Caki2 (cell line): ENCODE results near the gene TNMD. TPM values are rescaled to one million over a fixed set of nuclear protein-coding genes. Genes with fewer than 3 reads are reported as not detected.
"Not testable (repeated sequence)": the region's sequence is repeated elsewhere in the genome, so short reads cannot be mapped to it uniquely, and the experiment has no call there.

Experiments
- DNase-seq: peaks from one replicate; pipeline ENCODE4 v3.0.0-alpha.2; 2015; ENCODE audit warnings: low read depth
- in situ Hi-C: cut with HindIII; loops from 2 replicates; pipeline ENCODE4 v1.10.0; 2016; ENCODE audit warnings: low sequenced_read_pairs, low pct_unique_long_range_greater_than_20kb, mixed read lengths
- total RNA-seq: library from RNA; depleted of rRNA; stranded (reverse); fragments of >200 nt; shearing (Covaris generic); gene quantifications from 2 replicates; pipeline ENCODE4 v1.2.3, GENCODE V29; 2014; ENCODE audit warnings: low replicate concordance; rRNA removed

The TNMD gene
- total RNA-seq, result not detected in 2 replicates

DNA sequence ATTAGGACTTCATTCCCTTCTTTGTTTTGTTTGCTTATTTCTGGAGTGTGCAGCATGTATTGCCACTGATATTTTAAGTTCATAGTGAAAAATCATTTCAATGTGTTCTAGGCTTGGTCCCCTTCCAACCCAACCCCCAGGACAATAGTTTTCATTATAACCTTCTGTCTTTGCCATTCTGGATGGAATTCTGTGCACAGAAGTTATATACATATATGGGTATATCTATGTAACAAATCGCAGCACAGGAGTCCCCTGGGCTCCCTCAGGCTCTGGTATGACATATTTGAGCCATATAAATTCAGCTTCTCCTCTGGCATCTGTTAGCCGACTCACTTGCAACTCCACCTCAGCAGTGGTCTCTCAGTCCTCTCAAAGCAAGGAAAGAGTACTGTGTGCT lies at the start of gene TNMD:
TSS of gene TNMD (plus strand) at position 326 of the 400 bp plus-strand sequence. CDS start 83 bp downstream, outside the sequence.
- in situ Hi-C loops, result no loop called here

DNA sequence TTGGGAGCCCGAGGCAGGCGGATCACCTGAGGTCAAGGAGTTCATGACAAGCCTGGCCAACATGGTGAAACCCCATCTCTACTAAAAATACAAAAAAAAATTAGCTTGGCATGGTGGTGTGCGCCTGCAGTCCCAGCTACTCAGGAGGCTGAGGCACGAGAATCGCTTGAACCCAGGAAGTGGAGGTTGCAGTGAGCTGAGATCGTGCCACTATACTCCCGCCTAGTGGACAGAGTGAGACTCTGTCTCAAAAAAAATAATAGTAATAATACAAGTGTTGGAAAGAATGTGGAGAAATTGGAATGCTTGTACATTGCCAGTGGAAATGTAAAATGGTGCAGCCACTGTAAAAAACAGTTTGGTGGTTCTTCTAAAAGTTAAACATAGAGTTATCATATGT lies 19.2 kb upstream of the TNMD start:
- not testable (repeated sequence) for DNase-seq

More for the DNA sequence above, at the start of gene TNMD:
- no peak for DNase-seq

DNA sequence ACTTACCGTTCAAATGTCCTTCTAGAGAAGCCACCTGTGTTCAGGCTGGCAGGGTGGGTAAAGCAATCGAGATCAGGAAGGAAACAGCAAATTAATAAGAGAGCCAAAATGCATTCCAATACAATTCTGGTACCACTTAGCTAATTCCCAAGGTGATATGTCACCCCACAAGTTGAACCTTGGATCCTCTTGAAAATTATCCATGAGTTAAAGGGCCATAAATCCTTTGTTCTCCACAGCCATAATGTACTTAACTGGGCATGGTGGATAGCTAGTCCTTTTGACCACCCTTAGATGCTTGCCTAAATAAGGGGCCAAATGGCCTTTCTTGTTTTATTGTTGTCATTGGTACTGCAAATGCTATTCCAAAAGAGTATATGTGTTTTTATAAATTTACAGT lies 2.0 kb downstream of the TNMD start:
- no peak for DNase-seq
- in situ Hi-C loops, result no loop called here

More for the DNA sequence above, 19.2 kb upstream of the TNMD start:
- in situ Hi-C loops, result not testable (repeated sequence)

DNA sequence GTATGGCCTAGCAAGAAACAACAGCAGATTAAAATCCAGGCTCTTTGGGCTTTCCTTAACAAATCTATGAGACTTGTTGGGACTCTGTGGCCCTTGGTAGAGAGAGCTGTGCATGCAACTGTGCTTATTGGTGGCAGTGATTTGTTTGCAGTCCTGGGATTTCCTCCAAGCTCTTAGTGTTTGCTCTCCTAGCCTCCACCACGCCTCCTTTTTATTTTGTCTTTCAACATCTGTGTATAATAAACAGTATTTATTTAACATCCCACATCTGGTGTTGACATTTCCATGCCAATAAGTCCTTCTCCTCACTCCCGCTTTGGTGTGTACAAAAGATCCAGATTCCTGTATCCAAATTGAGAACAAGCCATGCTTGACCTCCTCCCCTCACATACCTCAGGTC lies 3.1 kb downstream of the TNMD start:
- DNase-seq, result no peak
- in situ Hi-C loops, result no loop called here

- no peak for DNase-seq
- in situ Hi-C loops, result no loop called here
These were observed 6.7 kb downstream of the TNMD start for GRCh38 chrX:100591256-100592051.

DNA sequence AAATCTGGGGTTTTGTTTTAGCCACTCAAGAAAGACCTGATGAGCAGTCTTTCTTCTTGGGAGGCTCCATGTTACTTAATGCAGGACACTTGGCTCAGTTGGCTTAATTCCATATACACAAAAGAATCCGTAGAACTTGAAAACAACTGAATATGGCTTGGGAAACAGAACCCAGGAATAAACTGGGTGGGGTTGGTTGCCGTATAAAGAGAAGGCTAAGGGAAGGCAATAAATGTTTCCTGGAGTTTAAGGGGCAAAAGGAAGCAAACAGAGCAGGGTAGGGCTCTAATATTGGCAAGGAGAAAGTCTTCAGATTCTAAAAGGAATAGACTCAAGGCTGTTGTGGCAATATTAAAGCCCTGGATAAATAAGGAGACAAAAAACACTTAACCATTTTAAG lies 8.4 kb downstream of the TNMD start:
- DNase-seq, result no peak
- in situ Hi-C loops, result no loop called here

DNA sequence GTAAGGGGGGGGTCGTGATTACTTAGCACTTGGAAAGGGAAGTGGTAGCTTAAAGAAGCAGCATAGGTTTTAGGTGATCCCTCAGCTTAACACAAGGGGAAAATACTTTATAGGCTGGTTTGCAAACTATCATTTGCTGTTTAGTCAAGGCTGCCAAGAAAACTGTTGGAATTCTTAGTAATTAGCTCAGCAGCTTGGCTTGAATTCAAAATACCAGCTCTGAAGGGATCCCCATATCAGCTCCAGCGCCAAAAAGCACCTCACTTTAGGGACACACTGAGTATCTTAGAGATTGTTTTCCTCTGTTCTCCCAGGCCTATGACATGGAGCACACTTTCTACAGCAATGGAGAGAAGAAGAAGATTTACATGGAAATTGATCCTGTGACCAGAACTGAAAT lies 8.8 kb downstream of the TNMD start:
- no peak for DNase-seq
- in situ Hi-C loops, result no loop called here

GRCh38 chrX:100596601-100597000 lies 11.9 kb downstream of the TNMD start:
- in situ Hi-C loops, result no loop called here
- no peak for DNase-seq

DNA sequence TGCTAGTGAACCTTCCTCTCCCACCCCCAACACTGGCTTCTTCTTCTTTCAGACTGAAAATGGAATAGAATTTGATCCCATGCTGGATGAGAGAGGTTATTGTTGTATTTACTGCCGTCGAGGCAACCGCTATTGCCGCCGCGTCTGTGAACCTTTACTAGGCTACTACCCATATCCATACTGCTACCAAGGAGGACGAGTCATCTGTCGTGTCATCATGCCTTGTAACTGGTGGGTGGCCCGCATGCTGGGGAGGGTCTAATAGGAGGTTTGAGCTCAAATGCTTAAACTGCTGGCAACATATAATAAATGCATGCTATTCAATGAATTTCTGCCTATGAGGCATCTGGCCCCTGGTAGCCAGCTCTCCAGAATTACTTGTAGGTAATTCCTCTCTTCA lies 14.7 kb downstream of the TNMD start:
- DNase-seq, result no peak
- in situ Hi-C loops, result no loop called here

GRCh38 chrX:100600340-100600739 lies 15.6 kb downstream of the TNMD start:
- DNase-seq, result no peak
- in situ Hi-C loops, result no loop called here

DNA sequence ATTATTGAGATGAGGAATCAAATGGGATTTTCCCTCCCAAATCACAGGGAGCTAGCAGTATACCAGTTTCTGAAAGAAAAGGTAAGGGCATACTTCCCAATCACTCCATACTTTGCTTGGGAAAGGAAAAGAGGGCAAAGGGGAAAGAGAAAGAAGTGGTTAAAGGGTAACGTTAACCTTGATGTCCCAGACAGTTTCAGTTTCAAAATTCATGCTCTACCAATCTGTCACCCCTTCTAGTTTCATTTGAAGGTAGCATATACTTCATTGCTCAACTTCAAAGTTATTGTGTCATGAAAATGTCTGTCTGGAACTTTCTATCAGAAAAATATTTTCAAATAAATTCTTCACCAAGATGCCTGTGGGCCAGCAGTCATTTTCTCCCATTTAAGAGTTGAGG lies 16.0 kb downstream of the TNMD start:
- DNase-seq, result no peak
- in situ Hi-C loops, result no loop called here

- in situ Hi-C loops, result no loop called here
- no peak for DNase-seq
These were observed 22.0 kb downstream of the TNMD start for GRCh38 chrX:100606753-100607152.

GRCh38 chrX:100609591-100609990 lies 24.9 kb downstream of the TNMD start:
- in situ Hi-C loops, result no loop called here
- no peak for DNase-seq

GRCh38 chrX:100611951-100612350 lies 27.2 kb downstream of the TNMD start:
- DNase-seq, result no peak
- in situ Hi-C loops, result no loop called here

DNA sequence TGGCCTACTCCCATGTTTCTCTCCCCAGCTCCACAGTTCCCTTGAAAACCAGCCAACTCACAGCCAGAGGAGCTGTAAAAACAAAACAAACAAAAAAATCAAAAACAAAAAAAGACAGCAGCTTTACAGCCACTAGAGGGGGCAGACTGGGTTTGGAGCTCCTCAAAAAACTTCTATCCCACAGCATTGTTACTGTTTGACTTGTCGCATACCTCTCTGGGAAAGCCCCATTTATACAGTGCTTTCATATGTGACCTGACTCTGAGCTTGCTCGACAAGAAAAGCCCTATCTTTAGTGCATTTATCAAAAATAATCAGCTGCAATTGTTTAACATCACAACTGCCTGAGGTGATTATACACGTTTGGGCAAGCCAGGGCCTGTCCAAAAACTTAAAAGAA lies 30.3 kb downstream of the TNMD start:
- DNase-seq, result peak; percentile 74
- in situ Hi-C loops, result no loop called here

DNA sequence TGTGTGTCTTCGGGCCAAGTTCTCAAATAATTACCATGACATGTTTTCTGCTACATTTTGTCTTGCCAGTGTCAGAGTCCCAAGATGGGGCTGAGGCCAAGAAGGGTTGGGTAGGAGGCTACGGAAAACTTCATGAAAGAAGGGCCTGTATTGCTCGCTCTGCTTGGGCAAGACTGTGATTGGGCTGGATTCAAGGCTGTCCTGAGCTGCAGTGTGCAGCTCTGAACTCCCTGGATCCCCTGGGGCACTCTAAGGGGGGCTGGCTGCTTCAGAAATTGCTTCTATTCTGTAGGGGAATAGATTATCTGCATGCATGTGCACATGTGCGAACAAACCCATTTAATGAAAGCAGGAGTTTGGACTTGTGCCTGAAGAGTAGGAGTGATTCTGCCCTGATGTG lies 38.3 kb downstream of the TNMD start:
- DNase-seq, result no peak
- in situ Hi-C loops, result no loop called here

DNA sequence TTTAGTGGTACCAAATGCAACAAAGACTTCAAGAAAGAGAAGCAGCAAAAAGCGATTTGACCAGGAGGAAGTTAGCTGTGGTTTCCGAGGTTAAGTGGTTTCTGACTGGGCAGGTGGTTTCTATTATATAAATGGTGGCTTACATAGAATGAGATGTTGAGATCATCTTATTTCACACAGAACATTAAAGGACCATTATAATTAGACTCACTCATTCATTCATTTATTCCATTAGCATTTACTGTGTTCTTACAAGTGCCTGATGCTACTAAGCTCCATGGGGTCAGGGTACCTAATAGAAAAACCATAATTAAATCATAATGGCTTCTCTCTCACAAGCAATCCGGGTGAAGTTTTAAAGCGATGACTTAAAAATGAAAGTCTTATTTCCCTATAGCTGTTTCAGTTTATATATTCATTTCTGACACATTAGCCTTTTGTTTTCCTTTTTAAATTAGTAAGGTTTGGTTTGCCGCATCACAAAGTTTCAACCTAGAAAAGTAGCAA lies 41.3 kb downstream of the TNMD start:
- in situ Hi-C loops, result no loop called here
- DNase-seq, result no peak

- DNase-seq, result no peak
- in situ Hi-C loops, result no loop called here
These were observed 50.3 kb downstream of the TNMD start for GRCh38 chrX:100635040-100635439.

GRCh38 chrX:100635989-100636320 lies 51.2 kb downstream of the TNMD start:
- DNase-seq, result peak; percentile 11
- in situ Hi-C loops, result no loop called here

DNA sequence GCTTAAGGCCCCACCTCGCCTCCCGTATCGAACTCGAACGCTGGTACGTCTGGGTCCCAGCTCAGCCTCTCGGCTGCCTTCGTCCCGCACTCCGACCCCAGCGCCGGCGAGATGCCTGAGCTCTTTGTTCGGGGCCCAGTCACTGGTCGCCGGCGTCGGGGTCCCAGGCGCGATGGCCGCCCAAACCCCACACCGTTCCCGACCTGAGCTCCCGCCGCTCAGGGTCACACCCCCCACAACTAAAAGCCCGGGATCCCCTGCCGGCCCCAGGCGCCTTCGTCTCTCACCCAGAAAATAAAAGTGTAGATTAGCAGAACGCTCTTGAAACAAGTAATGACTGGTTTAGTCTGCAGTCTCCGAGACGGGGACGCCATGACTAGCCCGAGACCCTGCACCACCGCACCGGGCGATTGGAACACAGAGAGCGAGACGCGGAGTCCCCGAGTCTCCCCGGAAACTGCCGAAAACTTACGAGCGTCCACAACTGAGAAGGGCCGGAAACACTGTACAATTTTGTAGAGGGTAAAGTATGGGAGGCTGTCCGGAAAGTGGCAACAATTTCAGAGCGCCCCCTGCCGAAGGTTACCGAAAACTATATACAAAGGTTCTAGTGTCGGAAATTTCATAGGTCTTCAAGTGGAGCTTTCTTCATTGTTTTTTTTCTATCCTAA lies 51.7 kb downstream of the TNMD start, which contains the start of gene TSPAN6:
TSS of gene TSPAN6 (minus strand) at position 486 of the 671 bp plus-strand sequence. CDS start at position 374, 112 bp downstream.
- peak; percentile 82 for DNase-seq
- in situ Hi-C loops, result no loop called here
